AG09309 (cell line): Measurements from ENCODE around the gene SLC5A8.

Source experiments
- DNase-seq: peaks from one replicate; pipeline ENCODE4 v3.0.0-alpha.2; 2010; ENCODE audit warnings: low read depth
- H3K4me3 ChIP-seq: 2 replicates; pipeline ENCODE4 v1.5.1; 2011; ENCODE audit warnings: mild to moderate bottlenecking, low read depth, low read length, moderate library complexity; ENCODE audit not compliant: control insufficient read depth
- CTCF ChIP-seq: IDR thresholded peaks from 2 replicates; pipeline ENCODE4 v1.5.1; 2011; ENCODE audit warnings: mild to moderate bottlenecking, low read depth, low read length, inconsistent platforms; ENCODE audit not compliant: insufficient read depth, control insufficient read depth; ENCODE audit errors: missing control alignments

SLC5A8 gene

GRCh38 chr12:101108130-101108529 is 101.9 kb downstream of the SLC5A8 start:
- no peak for DNase-seq
- TF ChIP-seq CTCF = no peak
- H3K4me3 ChIP-seq = no peak overlapping the region

- no peak for TF ChIP-seq CTCF
- H3K4me3 ChIP-seq = no peak overlapping the region
- DNase-seq = no peak
Measured at GRCh38 chr12:101107032-101107763, 102.8 kb downstream of the SLC5A8 start.
